HepG2 (cell line): ENCODE measurements around the gene CTNNA3. TPM values are rescaled to one million over a fixed set of nuclear protein-coding genes. Genes with fewer than 3 reads are reported as not detected.

Experiments
- ATAC-seq: fragments of 200-7000 bp; cut with Tn5 transposase; 3 replicates; pipeline ENCODE4 v1.9.1; 2020; ENCODE audit warnings: mild to moderate bottlenecking, moderate library complexity
- BruUV-seq: library from RNA; stranded (reverse); fragments of 400-500 nt; replicated peaks from 2 replicates; lab custom pipeline; 2021; lab: Mats Ljungman, UMichigan
- CTCF ChIA-PET: fragments of 300-600 bp; formaldehyde crosslinking; extraction: SDS; loops from one replicate; lab custom pipeline; 2021; ENCODE audit warnings: low total read pairs, inconsistent platforms, low intra/inter-chr PET ratio; lab: Yijun Ruan, JAX
- POLR2A ChIA-PET: fragments of 350-600 bp; sonication (Branson Sonifier 250); formaldehyde crosslinking; loops from one replicate; lab custom pipeline; 2020; ENCODE audit warnings: antibody characterized with exemption, inconsistent platforms; lab: Yijun Ruan, JAX
- DNase-seq: peaks from one replicate; pipeline ENCODE4 v3.0.0-alpha.2; 2015; ENCODE audit warnings: low spot score
- FAIRE-seq: peaks from 3 replicates; lab custom pipeline; 2011; peaks lifted over from hg19 to GRCh38; lab: Jason Lieb, UNC
- H2AFZ ChIP-seq: one replicate; pipeline ENCODE4 v1.6.1; 2011; ENCODE audit warnings: low read length, inconsistent platforms
- H3K27ac ChIP-seq: fragments of 300-600 bp; 3 replicates; pipeline ENCODE4 v1.8.0; 2011; ENCODE audit warnings: mixed run types, mild to moderate bottlenecking, mixed read lengths, low read length, inconsistent platforms; ENCODE audit not compliant: insufficient read depth; ENCODE audit errors: extremely low read length
- H3K27me3 ChIP-seq, 2 experiments: fragments of 200-600 bp in 1 of 2; 2 replicates in 1 of 2; 3 replicates in 1 of 2; pipeline versions ENCODE4 v1.6.0 to v1.8.0; 2011; ENCODE audit warnings: low read length in 2 of 2, mild to moderate bottlenecking in 2 of 2, moderate library complexity in 2 of 2, inconsistent platforms in 1 of 2; ENCODE audit not compliant: insufficient read depth in 2 of 2, control insufficient read depth in 1 of 2
- H3K36me3 ChIP-seq, 2 experiments: fragments of 200-600 bp in 1 of 2; replicated peaks in 1 of 2; 2 replicates in 1 of 2; 3 replicates in 1 of 2; pipeline versions ENCODE4 v1.5.1 to v1.8.0; 2011; ENCODE audit warnings: low read length in 2 of 2, inconsistent platforms in 1 of 2; ENCODE audit not compliant: insufficient read depth in 2 of 2, control insufficient read depth in 1 of 2
- H3K4me1 ChIP-seq: 2 replicates; pipeline ENCODE4 v1.5.1; 2012; ENCODE audit warnings: low read length, inconsistent platforms; ENCODE audit not compliant: insufficient read depth
- H3K4me2 ChIP-seq: 2 replicates; pipeline ENCODE4 v1.6.0; 2011; ENCODE audit warnings: low read depth, low read length, inconsistent platforms
- H3K4me3 ChIP-seq, 3 experiments: fragments of 200-600 bp in 1 of 3; sonication (generic), shearing (Covaris generic) in 1 of 3; replicated peaks in 1 of 3; 2 replicates each; pipeline ENCODE4 v1.5.1; 2011 to 2016; ENCODE audit warnings: low read length in 3 of 3, inconsistent platforms in 2 of 3, low read depth in 2 of 3, mild to moderate bottlenecking in 2 of 3, control low read depth in 1 of 3, mixed read lengths in 1 of 3; ENCODE audit not compliant: insufficient read depth in 1 of 3
- H3K79me2 ChIP-seq: one replicate; pipeline ENCODE4 v1.6.1; 2011; ENCODE audit warnings: low read length, inconsistent platforms; ENCODE audit not compliant: insufficient read depth
- H3K9ac ChIP-seq: 2 replicates; pipeline ENCODE4 v1.6.0; 2011; ENCODE audit warnings: mild to moderate bottlenecking, low read depth, low read length, inconsistent platforms; ENCODE audit not compliant: insufficient read depth
- H3K9me3 ChIP-seq: 2 replicates; pipeline ENCODE4 v1.5.1; 2012; ENCODE audit warnings: mild to moderate bottlenecking, low read length
- H4K20me1 ChIP-seq: 2 replicates; pipeline ENCODE4 v1.6.0; 2011; ENCODE audit warnings: inconsistent platforms, mild to moderate bottlenecking, low read length, moderate library complexity; ENCODE audit not compliant: insufficient read depth
- NR2C2 ChIP-seq: sonication (generic); formaldehyde crosslinking; IDR thresholded peaks from 2 replicates; pipeline ENCODE4 v1.4.0; 2020; ENCODE audit warnings: missing genetic modification reagents, mild to moderate bottlenecking, moderate library complexity, borderline replicate concordance
- POLR2G ChIP-seq: fragments of 200-400 bp; formaldehyde crosslinking; IDR thresholded peaks from 2 replicates; pipeline ENCODE4 v1.6.1; 2018; ENCODE audit warnings: mild to moderate bottlenecking, low read depth, low read length, moderate library complexity
- SIN3A ChIP-seq: IDR thresholded peaks from 2 replicates; pipeline ENCODE4 v1.6.1; 2011; ENCODE audit warnings: low read depth, mild to moderate bottlenecking, control low read depth, low read length, borderline replicate concordance
- SMAD9 ChIP-seq: sonication (generic); formaldehyde crosslinking; IDR thresholded peaks from 2 replicates; pipeline ENCODE4 v1.5.1; 2020; ENCODE audit warnings: mild to moderate bottlenecking, missing genetic modification reagents
- TAF1 ChIP-seq: sonication (generic); formaldehyde crosslinking; IDR thresholded peaks from 2 replicates; pipeline ENCODE4 v1.4.0; 2020; ENCODE audit warnings: missing genetic modification reagents
- ZNF430 ChIP-seq: sonication (generic); formaldehyde crosslinking; IDR thresholded peaks from 2 replicates; pipeline ENCODE4 v1.9.0; 2021; ENCODE audit warnings: mild to moderate bottlenecking, missing genetic modification reagents
- ZNF431 ChIP-seq: sonication (generic); formaldehyde crosslinking; IDR thresholded peaks from 2 replicates; pipeline ENCODE4 v1.9.0; 2022; ENCODE audit warnings: missing genetic modification reagents, low read depth, mild to moderate bottlenecking, borderline replicate concordance
- ZNF530 ChIP-seq: sonication (generic); formaldehyde crosslinking; IDR thresholded peaks from 2 replicates; pipeline ENCODE4 v1.5.0; 2020; ENCODE audit warnings: low read depth, mild to moderate bottlenecking, missing genetic modification reagents
- ZNF720 ChIP-seq: sonication (generic); formaldehyde crosslinking; IDR thresholded peaks from 2 replicates; pipeline ENCODE4 v1.4.0; 2020; ENCODE audit warnings: missing genetic modification reagents
- ZNF839 ChIP-seq: sonication (generic); formaldehyde crosslinking; IDR thresholded peaks from 2 replicates; pipeline ENCODE4 v1.4.0; 2020; ENCODE audit warnings: missing genetic modification reagents, mild to moderate bottlenecking, borderline replicate concordance
- WGBS: methylation state at CpG from one replicate; pipeline ENCODE4 v1.1.6; 2017; ENCODE audit warnings: low lambda C conversion rate; 5-methylcytosine and 5-hydroxymethylcytosine counted together
- in situ Hi-C: cut with HindIII; loops from 2 replicates; pipeline ENCODE4 v1.10.0; 2017; ENCODE audit warnings: low pct_unique_long_range_greater_than_20kb; ENCODE audit not compliant: extremely low pct_ligation_motif_present
- intact Hi-C: fragments of 100-400 bp; cut with micrococcal nuclease; formaldehyde crosslinking; loops from one replicate; pipeline ENCODE4 v1.10.0; 2022; ENCODE audit not compliant: unreplicated experiment
- polyA plus RNA-seq, 8 experiments: library from polyadenylated mRNA; depleted of rRNA in 3 of 8; stranded (reverse) in 7 of 8; unstranded in 1 of 8; fragments of >200 nt; fragmentation: Illumina TruSeq in 4 of 8; extraction: Trizol in 4 of 8; gene quantifications; 2 replicates each; pipeline versions ENCODE4 v1.2.1 to v1.2.3, GENCODE V29; 2011 to 2016; ENCODE audit warnings: low read depth in 4 of 8, missing spikeins in 1 of 8, mixed read lengths in 1 of 8; ENCODE audit not compliant: insufficient read depth in 1 of 8
- total RNA-seq, 5 experiments: library from RNA; depleted of rRNA; stranded (reverse); fragments of >200 nt; fragmentation: Illumina TruSeq; extraction: Trizol; gene quantifications; 2 replicates each; pipeline ENCODE4 v1.2.3, GENCODE V29; 2016; ENCODE audit warnings: low read depth in 1 of 5
- TF ChIP-seq, protein P1 (sequence below): sonication (generic); formaldehyde crosslinking; IDR thresholded peaks from 2 replicates; pipeline ENCODE4 v1.5.1; 2020; ENCODE audit warnings: mild to moderate bottlenecking, missing genetic modification reagents

The CTNNA3 gene
- total and polyA plus RNA-seq, 2 of the 13 experiments (the other 11 are each of a cell fraction or from before 2014, with no cell fraction given) = not detected

DNA sequence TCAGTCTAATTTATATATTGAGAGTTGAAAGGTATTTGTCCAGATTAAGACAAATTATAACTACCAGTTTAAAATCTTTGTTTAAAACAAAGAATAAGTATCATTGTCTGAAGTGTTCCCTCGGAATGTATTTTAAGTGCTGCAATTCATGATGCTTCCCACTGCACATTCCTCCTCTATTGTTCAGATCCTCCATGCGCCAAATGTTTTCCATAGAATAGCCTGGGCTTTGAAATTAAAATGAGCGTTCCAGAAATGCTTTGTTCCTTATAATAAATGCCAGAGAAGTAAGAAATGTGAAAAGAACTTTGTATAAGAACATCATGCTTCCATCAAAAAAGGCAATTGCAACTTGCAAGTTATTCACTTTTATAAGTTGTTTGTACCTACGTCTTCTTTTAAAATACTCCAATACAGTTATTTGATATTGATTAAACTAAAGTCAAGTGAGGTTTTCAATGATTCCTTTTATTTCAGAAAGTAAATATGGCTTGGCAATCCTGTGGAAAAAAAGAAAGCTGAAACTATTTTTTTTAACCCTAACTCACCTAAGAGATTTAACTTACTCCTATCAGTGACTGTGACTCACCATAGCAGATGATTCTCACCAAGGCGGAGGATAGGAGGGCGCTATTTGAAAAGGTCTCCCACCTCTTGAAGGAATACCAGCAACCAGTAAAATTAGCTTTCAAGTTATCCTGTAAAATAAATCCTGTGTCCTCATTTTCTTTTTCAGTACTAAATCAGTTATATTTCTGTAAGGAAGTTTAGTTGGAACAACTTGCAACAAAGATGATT, 85.8 kb downstream of the CTNNA3 start:
- Histone ChIP-seq H3K4me3 (no peak overlapping the region), H3K27me3 (no peaks in the 10 kb centered on the region), H3K9ac (no peak overlapping the region), H3K4me1 (no peaks in the 10 kb centered on the region), H3K27ac (no peak overlapping the region), H3K36me3 (no peaks in the 10 kb centered on the region)
- no peak for FAIRE-seq
- POLR2A ChIA-PET = no interaction called here
- CTCF ChIA-PET = no interaction called here
- 29% methylated on average over 6 of the region's 6 CpGs for WGBS
- no peak for ATAC-seq
- in situ Hi-C loops = no loop called here
- DNase-seq = no peak
- TF ChIP-seq ZNF431 (CRISPR knock-in tag) (no peak), ZNF720 (CRISPR knock-in tag) (no peak), SMAD9 (CRISPR knock-in tag) (no peak), ZNF530 (CRISPR knock-in tag) (no peak), NR2C2 (CRISPR knock-in tag) (no peak), SIN3A (no peak), ZNF839 (CRISPR knock-in tag) (no peak), ZNF430 (CRISPR knock-in tag) (no peak), POLR2G (no peak), TAF1 (CRISPR knock-in tag) (no peak)
- TF ChIP-seq, protein P1, sequence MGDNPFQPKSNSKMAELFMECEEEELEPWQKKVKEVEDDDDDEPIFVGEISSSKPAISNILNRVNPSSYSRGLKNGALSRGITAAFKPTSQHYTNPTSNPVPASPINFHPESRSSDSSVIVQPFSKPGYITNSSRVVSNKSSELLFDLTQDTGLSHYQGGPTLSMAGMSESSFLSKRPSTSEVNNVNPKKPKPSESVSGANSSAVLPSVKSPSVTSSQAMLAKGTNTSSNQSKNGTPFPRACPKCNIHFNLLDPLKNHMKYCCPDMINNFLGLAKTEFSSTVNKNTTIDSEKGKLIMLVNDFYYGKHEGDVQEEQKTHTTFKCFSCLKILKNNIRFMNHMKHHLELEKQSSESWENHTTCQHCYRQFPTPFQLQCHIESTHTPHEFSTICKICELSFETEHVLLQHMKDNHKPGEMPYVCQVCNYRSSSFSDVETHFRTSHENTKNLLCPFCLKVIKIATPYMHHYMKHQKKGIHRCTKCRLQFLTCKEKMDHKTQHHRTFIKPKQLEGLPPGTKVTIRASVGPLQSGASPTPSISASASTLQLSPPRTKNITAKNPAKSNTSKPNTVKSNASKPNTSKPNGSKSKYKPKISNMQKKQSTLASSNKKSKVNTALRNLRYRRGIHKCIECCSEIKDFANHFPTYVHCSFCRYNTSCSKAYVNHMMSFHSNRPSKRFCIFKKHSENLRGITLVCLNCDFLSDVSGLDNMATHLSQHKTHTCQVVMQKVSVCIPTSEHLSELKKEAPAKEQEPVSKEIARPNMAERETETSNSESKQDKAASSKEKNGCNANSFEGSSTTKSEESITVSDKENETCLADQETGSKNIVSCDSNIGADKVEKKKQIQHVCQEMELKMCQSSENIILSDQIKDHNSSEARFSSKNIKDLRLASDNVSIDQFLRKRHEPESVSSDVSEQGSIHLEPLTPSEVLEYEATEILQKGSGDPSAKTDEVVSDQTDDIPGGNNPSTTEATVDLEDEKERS (CRISPR knock-in tag) = no peak
- TF ChIP-seq, all 625 proteins: peak for 0
- Histone ChIP-seq H3K79me2 (no peaks in the 10 kb centered on the region), H3K9me3 (no peaks in the 10 kb centered on the region), H2AFZ (no peak overlapping the region), H4K20me1 (no peaks in the 10 kb centered on the region), H3K4me2 (no peak overlapping the region)
- no TSS peak for BruUV-seq
- intact Hi-C loops = no loop called here
